HG02981 (cell line): ENCODE data around the gene PRDX6.
A peak's percentile ranks its signal among the peaks of the same experiment; 100 is the strongest.
"Not testable (repeated sequence)": the region's sequence is repeated elsewhere in the genome, so short reads cannot be mapped to it uniquely, and the experiment has no call there.

Experiments
- ATAC-seq: cut with Tn5 transposase; IDR thresholded peaks from one replicate; pipeline ENCODE4 v1.9.1; 2021; ENCODE audit warnings: mild to moderate bottlenecking, moderate library complexity; ENCODE audit not compliant: unreplicated experiment

The PRDX6 gene

DNA sequence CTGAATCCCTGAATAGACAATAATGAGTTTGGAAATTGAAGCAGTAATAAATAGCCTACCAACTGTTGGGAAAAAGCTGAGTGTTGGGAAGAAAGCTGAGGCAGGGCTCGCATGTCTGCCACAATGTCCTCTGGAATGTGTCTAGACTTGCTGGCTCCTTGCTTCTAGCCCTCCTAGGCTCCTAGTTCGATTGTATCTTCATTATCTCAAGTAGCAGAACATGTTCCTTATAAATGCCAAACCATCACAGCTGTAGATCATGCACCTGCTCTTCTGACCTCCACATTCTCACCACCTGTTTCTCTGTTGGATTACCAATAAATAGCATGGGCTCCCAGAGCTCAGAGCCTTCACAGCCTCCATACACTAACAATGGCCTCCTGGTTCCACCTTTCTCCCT, 12.9 kb upstream of the PRDX6 start:
- not testable (repeated sequence) for ATAC-seq

DNA sequence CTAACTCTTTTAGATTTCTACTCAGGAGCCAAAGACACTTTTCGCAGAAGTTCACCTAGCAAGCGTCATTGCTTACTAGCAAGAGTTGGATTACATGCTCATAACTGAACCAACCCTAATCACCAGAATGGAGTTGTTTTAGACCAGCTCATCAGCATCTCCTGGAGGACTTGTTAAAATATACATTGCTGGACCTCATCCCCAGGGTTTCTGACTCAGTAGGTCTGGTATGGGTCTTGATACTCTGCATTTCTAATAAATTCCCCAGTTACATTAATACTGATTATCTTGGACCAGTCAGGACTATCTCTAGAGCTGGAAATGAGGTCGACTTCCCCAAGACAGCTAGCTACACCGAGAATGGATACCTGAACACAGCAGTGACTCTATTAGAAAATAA, 9.7 kb upstream of the PRDX6 start:
- ATAC-seq, result no peak

DNA sequence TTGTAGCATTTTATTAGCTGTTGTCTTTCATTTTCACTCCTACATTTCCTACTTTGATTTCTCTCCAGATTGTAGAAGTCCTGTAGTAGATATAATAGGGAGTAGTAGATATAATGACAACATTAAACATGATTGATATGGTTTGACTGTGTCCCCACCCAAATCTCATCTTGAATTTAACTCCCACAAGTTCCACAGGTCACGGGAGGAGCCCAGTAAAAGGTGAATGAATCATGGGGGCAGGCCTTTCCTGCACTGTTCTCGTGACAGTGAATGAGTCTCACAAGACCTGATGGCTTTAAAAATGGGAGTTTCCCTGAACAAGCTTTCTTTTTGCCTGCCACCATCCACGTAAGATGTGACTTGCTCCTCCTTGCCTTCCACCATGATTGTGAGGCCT, 7.5 kb upstream of the PRDX6 start:
- no peak for ATAC-seq

DNA sequence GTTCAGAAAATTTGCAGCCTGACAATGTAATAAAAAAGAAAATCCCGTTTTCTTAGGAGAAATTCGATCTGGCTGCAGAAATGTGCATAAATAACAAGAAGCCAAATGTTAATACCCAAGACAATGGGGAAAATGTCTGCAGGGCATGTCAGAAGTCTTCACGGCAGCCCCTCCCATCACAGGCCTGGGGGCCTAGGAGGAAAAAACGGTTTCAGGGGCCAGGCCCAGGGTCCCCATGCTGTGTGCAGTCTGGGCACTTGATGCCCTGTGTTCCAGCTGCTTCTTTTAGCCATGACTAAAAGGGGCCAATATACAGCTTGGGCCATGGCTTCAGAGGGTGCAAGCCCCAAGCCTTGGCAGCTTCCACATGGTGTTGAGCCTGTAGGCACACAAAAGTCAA, 6.5 kb upstream of the PRDX6 start:
- no peak for ATAC-seq

DNA sequence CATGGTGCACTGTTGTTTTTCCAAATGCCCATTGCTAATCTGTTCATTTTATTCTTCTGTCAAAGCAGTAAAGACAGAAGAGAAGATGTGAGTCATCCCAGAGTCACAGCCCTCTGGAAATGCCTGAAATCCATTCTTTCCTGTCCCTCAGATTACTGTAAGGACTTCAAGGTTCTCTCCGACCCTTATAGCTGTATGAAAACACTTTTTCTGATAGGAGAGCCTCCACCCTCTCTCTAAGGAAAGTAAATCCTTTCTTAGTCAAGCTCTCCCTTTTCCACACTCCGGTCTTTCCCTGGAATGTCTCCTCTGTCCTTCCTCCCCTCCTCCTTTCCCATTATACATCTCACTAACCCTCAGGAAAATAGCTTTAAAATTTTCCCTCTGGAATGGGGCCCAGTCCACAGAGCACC, 3.5 kb upstream of the PRDX6 start:
- ATAC-seq, result no peak

DNA sequence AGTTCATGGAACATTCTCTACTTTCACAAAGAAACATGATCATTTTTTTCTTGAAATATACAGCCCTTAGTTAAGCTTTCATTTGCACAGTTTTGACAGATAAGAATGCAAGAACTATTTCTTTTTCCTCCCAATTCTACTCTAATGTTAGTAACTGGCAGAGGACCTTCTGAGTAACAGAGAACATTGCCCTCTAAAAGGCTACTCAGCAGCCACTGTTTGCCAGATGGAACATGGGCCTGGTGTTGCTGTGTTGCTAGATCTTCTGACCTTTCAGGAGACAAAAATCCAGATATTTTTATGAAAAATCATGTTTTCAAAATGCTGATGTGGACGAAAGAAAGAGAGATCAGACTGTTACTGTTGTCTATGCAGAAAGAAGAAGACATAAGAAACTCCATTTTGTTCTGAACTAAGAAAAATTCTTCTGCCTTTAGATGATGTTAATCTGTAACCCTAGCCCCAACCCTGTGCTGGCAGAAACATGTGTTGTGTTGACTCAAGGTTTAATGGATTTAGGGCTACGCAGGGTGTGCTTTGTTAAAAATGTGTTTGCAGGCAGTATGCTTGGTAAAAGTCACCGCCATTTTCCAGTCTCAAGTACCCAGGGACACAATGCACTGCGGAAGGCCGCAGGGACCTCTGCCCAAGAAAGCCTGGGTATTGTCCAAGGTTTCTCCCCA, 2.9 kb upstream of the PRDX6 start:
- ATAC-seq, result no peak

DNA sequence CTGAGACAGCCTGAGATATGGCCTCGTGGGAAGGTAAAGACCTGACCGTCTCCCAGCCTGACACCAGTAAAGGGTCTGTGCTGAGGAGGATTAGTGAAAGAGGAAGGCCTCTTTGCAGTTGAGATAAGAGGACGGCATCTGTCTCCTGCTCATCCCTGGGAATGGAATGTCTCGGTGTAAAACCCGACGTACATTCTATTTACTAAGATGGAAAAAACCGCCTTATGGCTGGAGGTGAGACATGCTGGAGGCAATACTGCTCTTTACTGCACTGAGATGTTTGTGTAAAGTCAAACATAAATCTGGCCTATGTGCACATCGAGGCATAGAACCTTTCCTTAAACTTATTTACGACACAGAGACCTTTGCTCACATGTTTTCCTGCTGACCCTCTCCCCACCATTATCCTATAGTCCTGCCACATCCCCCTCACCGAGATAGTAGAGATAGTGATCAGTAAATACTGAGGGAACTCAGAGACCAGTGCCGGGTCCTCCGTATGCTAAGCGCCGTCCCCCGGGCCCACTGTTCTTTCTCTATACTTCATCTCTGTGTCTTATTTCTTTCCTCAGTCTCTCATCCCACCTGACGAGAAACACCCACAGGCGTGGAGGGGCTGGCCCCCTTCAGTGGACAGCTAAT, 2.2 kb upstream of the PRDX6 start:
- ATAC-seq, result not testable (repeated sequence)

DNA sequence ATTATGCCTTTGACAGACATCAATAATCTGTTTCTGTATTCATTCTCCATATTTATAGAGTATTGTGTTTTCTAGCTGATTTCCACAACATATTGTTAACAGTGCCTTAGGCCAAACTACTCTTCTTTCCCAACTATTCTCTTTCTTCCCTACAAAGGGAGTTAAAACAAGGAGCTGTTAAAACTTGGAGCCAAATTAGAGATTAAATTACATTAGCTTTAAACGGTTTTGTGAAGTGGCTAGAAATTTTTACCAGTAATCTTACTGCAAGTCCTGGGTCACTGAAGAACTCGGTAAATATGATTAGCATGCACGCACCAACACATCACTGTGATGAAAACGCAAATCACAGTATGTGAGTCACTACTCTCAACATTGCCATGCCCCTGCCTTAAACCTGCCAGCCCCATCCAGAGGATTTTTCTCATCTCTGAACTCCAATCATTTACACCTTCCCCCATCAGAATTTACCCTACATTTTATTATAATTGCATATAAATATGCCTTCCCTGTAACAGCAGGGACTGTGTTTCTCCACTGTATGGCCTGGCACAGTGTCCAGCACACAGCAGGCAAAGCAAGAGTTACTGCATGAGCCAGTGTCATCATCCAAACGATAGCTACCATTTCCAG, 1.5 kb upstream of the PRDX6 start:
- ATAC-seq, result no peak

DNA sequence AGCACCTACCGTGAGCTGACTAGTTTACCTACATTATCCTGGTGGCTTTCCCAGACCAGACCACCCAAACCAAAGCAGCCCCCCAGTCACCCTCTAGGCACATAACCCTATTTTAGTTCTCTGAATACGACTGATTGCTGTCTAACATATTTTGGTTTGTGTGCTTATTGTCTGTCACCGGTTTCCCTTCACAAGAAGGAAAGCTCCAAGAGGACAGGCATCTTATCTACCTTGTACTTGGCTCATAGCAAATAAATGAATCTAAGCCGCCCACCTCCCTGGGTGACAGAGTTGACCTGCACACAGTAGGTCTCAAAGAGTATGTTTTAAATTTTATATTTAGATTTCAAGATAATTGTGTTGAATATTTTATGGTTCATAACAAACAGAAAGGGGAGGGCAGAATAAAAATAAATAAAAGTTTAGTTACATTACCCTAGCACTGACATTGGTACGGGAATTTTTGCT, 904 bp upstream of the PRDX6 start:
- ATAC-seq, result no peak

DNA sequence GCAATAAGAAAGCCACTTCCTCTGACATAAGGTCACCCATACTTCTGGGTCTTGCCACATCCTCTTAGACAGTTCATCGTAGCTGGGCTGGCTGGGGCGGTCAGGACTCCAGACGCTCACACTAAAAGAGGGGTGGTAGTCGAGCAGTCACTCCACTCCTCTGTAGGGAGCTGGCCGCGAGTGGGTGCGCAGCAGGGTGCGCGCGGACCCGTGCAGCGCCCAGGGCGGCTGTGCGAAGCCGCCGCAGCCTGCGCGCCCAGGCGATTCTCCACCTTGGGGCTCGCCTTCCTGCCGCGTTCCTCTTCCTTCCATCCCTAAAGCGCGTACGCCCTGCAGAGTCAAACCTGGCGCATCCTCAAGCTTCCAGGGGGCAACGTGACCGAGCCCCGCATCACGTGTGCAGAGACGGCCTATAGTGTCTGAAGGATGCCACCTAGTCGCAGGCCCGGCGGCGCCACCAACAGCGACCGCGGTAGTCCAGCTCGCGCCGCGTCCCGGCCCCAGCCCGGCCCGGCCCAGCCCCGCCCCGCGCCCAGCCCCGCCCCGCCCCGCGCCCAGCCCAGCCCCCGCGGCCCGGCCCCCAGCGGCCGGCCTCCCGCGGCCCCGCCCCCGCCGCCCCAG, 360 bp upstream of the PRDX6 start:
- ATAC-seq, result peak; percentile 90

DNA sequence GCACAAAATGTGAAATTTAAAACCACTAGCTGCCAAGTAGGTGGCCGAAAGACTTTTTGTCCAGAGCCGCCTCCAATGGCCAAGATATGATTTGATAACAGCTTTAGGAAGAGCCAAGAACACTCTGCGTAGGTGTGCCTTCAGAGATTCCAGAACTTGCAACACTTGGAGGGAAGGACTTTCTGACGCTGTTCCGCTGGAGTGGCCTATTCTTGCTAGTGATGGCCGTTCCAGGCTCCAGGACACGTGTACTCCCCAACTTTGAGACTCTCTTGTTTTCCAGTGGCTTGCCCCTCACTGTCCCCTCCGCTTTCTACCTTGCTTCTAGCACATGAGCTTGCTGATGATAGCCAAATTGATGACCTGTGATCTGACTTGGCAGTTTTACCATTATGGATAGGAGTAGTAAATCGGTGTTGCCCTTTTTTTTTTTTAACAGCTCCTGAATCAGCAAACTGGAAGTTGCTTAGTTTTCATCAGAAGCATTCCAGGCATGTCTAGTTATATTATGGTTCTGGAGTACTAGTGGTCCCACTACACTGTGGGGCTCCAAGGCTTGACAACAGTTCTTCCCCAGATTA, 1.0 kb downstream of the PRDX6 start:
- no peak for ATAC-seq

DNA sequence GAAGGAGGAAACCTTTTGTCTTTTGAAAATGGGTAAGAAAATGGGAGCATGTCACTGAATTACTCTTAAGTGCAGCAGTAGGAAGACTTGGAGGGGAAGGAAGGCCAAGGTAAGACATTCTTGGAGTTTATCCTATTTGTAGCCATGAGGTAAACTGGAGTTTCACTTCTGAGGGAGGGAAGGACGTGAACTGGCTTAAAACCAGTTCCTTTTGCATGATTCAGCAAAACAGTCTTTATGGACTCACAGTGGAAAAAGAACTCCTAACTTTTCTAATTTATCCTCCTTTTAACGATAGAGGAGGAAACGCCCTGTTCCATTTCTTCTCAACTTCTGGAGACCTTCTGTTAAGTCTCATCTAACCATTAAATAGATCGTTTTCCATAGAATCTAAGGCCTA, 2.5 kb downstream of the PRDX6 start:
- no peak for ATAC-seq

DNA sequence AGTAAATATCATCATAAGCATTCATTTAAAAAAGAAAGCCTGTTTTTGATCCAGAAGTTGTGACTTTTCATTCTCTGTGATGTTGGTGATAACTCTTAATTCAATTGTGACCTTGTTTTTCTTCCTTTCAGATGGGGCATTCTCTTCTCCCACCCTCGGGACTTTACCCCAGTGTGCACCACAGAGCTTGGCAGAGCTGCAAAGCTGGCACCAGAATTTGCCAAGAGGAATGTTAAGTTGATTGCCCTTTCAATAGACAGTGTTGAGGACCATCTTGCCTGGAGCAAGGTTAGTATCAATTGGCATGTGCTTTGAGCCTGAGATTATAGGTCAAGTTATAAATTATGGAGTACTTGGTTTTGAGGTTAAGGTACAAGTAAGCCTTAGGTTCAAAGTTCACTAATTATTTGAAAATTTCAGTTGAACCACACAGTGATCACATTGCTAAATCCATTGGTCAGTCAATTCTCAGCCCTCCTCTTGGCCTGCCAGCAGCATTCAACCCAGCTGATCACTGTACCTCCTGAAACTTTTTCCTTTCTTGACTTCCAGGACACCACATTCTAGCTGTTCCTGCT, 4.1 kb downstream of the PRDX6 start:
- ATAC-seq, result no peak

DNA sequence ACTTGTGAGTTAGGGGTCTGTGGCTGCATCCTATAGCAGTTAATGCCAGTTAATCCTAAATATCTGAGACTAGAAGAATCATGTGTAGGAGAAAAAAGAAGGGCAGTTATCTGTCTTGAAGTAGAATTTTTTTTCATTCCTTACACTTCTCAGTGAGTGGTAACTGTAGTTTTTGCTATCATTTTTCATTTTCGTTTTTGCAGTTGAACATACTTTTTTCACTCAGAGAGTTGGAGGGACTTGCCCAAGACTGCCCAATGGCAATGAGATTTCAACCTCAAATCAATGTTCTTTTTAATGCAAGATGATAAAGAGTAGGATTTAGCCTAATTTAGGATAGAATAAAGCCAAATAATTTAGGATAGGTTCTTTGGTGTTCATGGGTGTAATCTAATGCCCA, 5.5 kb downstream of the PRDX6 start:
- ATAC-seq, result no peak

DNA sequence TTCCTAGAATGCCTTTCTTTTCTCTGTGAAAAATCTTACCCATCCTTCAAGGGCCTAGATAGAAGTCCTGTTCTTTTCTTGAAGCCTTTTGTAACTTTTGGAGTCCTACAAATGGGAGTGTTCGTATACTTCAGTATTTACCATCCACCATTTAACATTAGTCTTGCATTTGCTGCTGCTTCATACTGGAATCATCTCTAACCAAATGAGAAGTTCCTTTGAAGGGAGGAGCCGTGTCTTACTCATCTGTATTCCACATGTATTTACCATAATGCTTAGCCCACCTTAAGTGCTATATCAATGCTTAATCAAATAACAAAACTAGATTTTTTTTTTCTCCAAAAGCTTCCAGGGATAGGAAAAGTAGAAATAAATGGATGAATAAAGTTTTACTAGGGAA, 7.1 kb downstream of the PRDX6 start:
- no peak for ATAC-seq

DNA sequence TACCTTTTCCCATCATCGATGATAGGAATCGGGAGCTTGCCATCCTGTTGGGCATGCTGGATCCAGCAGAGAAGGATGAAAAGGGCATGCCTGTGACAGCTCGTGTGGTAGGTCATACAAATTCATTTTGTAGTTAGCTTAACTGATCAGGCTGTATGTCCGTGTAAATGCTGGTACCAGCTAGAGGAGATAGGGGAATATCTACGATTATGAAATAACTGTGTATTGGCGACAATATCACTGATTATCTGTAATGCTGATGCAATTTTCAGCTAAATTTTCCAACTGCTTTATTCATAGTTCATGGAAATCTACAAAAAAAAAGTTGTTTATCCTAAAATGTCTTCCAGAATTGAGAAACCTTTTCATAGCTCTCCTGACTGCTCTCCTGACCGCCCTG, 8.3 kb downstream of the PRDX6 start:
- ATAC-seq, result no peak

DNA sequence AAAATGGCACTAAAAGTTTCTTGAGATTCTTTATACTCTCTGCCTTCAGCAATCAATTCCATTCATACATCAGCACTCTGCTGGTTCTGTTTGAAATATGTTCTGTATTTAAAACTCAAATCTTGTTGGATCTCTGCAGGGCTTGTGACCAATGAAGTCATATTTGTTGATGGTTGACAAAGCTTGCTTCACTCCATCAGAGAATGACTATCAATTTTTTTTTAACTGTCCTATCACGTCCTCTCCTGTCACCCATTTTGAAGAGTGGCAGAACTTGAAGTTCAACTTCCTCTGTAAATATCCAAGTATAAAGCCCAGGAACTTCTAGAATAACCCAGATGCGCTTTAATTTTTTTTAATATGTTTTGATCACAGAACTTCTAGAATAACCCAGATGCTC, 10.9 kb downstream of the PRDX6 start:
- no peak for ATAC-seq

DNA sequence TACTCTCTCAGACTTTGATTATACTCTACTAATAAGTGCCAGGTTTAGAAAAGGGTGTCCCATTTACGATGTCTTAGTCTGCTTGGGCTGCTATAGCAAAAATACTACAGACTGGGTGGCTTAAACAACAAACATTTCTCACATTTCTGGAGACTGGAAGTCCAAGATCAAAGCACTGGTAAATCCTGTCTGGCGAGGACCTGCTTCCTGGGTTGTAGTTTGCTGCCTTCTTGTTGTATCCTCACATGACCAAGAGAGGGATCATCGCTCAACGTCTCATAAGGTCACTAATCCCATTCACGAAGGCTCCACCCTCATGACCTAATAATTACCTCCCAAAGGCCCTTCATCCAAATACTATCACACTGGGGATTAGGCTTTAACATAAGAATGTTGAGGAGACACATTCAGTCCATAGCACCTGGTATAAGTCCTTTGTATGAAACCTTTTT, 12.0 kb downstream of the PRDX6 start:
- ATAC-seq, result no peak

DNA sequence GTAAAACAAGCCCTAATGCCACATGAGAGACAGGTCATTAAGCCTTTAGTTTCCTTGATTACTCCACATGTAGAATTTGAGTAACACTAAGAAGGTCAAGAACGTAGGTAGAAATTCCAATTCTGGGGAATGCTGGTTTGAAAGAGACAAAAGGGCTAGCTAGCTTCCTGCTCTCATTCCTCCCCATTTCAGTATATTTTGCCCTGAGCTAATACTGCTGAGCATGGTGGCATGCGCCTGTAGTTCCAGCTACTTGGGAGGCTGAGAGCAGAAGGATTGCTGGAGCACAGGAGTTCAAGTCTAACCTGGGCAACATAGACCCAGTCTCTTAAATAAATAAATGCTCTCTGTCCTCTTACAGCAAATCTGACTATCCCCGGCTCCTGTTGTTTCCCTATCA, 12.8 kb downstream of the PRDX6 start:
- ATAC-seq, result no peak

DNA sequence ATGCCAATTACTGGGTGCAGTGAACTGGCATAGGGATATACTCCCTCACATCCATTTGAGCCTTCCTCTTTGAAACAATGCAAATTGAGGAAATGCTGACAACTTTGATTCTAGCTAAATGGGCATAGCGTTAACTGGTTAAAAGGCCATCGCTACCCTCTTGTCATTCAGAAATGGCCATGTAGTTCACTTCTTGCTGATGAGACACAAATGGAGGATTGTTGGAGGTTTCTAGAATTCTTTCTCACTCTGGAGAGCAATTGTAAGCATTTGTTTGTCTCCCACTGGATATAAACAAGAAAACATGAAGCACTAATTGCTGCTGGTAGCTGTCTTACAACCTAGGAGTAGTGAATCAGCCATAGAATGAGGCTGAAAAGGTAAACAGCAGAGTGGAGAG, 14.4 kb downstream of the PRDX6 start:
- ATAC-seq, result no peak

DNA sequence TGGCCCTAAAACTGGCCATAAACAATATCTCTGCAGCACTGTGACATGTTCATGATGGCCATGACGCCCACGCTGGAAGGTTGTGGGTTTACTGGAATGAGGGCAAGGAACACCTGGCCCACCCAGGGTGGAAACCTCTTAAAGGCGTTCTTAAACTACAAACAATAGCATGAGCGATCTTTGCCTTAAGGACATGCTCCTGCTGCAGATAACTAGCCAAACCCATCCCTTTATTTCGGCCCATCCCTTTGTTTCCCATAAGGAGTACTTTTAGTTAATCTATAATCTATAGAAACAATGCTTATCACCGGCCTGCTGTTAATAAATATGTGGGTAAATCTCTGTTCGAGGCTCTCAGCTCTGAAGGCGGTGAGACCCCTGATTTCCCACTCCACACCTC, 16.0 kb downstream of the PRDX6 start:
- not testable (repeated sequence) for ATAC-seq
